ENCODE results near the gene TM4SF20. TPM values are rescaled to one million over a fixed set of nuclear protein-coding genes. Genes with fewer than 3 reads are reported as not detected.

Gene TM4SF20
- total RNA-seq, 1 experiment from 2014 or later, result not detected

DNA sequence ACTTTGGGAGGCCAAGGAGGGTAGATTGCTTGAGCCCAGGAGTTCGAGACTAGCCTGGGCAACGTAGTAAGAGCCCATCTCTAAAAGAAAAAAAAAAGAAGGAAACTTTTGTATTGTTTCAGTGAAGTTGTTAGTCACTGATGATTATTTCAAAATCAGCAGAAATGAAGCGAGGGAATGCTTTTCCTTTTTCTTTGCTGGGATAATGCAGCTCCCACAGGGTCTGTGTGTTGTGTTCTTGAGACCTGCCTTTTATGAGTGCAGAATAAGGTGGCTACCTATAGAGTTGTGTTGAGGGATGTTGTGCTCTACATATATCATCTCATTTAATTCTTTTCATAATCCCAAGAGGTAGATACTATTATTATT is 11.7 kb downstream of the TM4SF20 start:
- POLR2A ChIA-PET, result no interaction called here
- DNase-seq (ENCODE audit: low spot score) (no peak), ATAC-seq (no peak)
- no peaks in the 10 kb centered on the region for H3K27me3 Mint-ChIP-seq (ENCODE audit: low read depth)
- H3K36me3 Mint-ChIP-seq, result no peaks in the 10 kb centered on the region
- H3K4me1 Mint-ChIP-seq, result no peaks in the 10 kb centered on the region
- TF ChIP-seq RELA (CRISPR knock-in tag; IDR thresholded peaks at IDR 0.05; ENCODE audit: borderline replicate concordance), result no peak
- TF ChIP-seq ZNF423 (CRISPR knock-in tag; IDR thresholded peaks at IDR 0.05), result no peak
- TF ChIP-seq, protein P1, sequence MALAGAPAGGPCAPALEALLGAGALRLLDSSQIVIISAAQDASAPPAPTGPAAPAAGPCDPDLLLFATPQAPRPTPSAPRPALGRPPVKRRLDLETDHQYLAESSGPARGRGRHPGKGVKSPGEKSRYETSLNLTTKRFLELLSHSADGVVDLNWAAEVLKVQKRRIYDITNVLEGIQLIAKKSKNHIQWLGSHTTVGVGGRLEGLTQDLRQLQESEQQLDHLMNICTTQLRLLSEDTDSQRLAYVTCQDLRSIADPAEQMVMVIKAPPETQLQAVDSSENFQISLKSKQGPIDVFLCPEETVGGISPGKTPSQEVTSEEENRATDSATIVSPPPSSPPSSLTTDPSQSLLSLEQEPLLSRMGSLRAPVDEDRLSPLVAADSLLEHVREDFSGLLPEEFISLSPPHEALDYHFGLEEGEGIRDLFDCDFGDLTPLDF (CRISPR knock-in tag; IDR thresholded peaks at IDR 0.05), result no peak
- TF ChIP-seq ZNF317 (CRISPR knock-in tag; IDR thresholded peaks at IDR 0.05; ENCODE audit: borderline replicate concordance, low read depth), result no peak
- H3K4me3 Mint-ChIP-seq, result no peak overlapping the region
- CTCF ChIA-PET, result interaction anchor here (1.5 kb wide), 1 partner anchor 399 kb away, joined by 6 read pairs; no protein-coding TSS in a partner anchor
- peaks cover 4% of the 10 kb centered on the region; the same call in 1 of the 2 replicates for H3K9me3 Mint-ChIP-seq
- no peak overlapping the region for H3K27ac Mint-ChIP-seq

GRCh38 chr2:227366769-227367426 is 12.2 kb downstream of the TM4SF20 start:
- H3K4me1 Mint-ChIP-seq, result no peaks in the 10 kb centered on the region
- POLR2A ChIA-PET, result no interaction called here
- DNase-seq (ENCODE audit: low spot score) (no peak), ATAC-seq (no peak)
- CTCF ChIA-PET, result interaction anchor here (1.5 kb wide), 1 partner anchor 399 kb away, joined by 6 read pairs; no protein-coding TSS in a partner anchor
- no peak overlapping the region for H3K27ac Mint-ChIP-seq
- H3K4me3 Mint-ChIP-seq, result no peak overlapping the region
- H3K36me3 Mint-ChIP-seq, result no peaks in the 10 kb centered on the region
- peaks cover 4% of the 10 kb centered on the region; the same call in 1 of the 2 replicates for H3K9me3 Mint-ChIP-seq
- no peaks in the 10 kb centered on the region for H3K27me3 Mint-ChIP-seq (ENCODE audit: low read depth)
- TF ChIP-seq SMAD3 (CRISPR knock-in tag; IDR thresholded peaks at IDR 0.05; ENCODE audit: borderline replicate concordance) (no peak), FOXJ3 (CRISPR knock-in tag; IDR thresholded peaks at IDR 0.05; ENCODE audit: borderline replicate concordance) (no peak), FOXK1 (CRISPR knock-in tag; IDR thresholded peaks at IDR 0.05) (no peak), RORB (CRISPR knock-in tag; IDR thresholded peaks at IDR 0.05) (no peak), USF1 (CRISPR knock-in tag; IDR thresholded peaks at IDR 0.05) (no peak), NFATC4 (CRISPR knock-in tag; IDR thresholded peaks at IDR 0.05) (no peak), MLX (CRISPR knock-in tag; IDR thresholded peaks at IDR 0.05) (no peak), PRRX2 (CRISPR knock-in tag; IDR thresholded peaks at IDR 0.05) (no peak), ARID4B (CRISPR knock-in tag; IDR thresholded peaks at IDR 0.05; ENCODE audit: borderline replicate concordance) (no peak), MXD4 (CRISPR knock-in tag; IDR thresholded peaks at IDR 0.05; ENCODE audit: borderline replicate concordance) (no peak), ZNF138 (CRISPR knock-in tag; conservative IDR thresholded peaks at IDR 0.05) (no peak), AR (CRISPR knock-in tag; IDR thresholded peaks at IDR 0.05) (no peak)
- TF ChIP-seq, protein P2, sequence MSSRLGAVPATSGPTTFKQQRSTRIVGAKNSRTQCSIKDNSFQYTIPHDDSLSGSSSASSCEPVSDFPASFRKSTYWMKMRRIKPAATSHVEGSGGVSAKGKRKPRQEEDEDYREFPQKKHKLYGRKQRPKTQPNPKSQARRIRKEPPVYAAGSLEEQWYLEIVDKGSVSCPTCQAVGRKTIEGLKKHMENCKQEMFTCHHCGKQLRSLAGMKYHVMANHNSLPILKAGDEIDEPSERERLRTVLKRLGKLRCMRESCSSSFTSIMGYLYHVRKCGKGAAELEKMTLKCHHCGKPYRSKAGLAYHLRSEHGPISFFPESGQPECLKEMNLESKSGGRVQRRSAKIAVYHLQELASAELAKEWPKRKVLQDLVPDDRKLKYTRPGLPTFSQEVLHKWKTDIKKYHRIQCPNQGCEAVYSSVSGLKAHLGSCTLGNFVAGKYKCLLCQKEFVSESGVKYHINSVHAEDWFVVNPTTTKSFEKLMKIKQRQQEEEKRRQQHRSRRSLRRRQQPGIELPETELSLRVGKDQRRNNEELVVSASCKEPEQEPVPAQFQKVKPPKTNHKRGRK (CRISPR knock-in tag; IDR thresholded peaks at IDR 0.05; ENCODE audit: borderline replicate concordance), result no peak
- TF ChIP-seq, protein P3, sequence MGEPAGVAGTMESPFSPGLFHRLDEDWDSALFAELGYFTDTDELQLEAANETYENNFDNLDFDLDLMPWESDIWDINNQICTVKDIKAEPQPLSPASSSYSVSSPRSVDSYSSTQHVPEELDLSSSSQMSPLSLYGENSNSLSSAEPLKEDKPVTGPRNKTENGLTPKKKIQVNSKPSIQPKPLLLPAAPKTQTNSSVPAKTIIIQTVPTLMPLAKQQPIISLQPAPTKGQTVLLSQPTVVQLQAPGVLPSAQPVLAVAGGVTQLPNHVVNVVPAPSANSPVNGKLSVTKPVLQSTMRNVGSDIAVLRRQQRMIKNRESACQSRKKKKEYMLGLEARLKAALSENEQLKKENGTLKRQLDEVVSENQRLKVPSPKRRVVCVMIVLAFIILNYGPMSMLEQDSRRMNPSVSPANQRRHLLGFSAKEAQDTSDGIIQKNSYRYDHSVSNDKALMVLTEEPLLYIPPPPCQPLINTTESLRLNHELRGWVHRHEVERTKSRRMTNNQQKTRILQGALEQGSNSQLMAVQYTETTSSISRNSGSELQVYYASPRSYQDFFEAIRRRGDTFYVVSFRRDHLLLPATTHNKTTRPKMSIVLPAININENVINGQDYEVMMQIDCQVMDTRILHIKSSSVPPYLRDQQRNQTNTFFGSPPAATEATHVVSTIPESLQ (CRISPR knock-in tag; IDR thresholded peaks at IDR 0.05), result no peak
- TF ChIP-seq, protein P4, sequence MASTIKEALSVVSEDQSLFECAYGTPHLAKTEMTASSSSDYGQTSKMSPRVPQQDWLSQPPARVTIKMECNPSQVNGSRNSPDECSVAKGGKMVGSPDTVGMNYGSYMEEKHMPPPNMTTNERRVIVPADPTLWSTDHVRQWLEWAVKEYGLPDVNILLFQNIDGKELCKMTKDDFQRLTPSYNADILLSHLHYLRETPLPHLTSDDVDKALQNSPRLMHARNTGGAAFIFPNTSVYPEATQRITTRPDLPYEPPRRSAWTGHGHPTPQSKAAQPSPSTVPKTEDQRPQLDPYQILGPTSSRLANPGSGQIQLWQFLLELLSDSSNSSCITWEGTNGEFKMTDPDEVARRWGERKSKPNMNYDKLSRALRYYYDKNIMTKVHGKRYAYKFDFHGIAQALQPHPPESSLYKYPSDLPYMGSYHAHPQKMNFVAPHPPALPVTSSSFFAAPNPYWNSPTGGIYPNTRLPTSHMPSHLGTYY (CRISPR knock-in tag; IDR thresholded peaks at IDR 0.05), result no peak

Measured in WTC11 (cell line).